SK-N-SH (cell line): Measurements from ENCODE around the gene ADAR. TPM values are rescaled to one million over a fixed set of nuclear protein-coding genes. Genes with fewer than 3 reads are reported as not detected.

Source experiments
- CTCF ChIA-PET: fragments of 300-600, 350-600 bp; formaldehyde crosslinking; extraction: SDS; loops from one replicate; lab custom pipeline; 2021; lab: Yijun Ruan, JAX
- POLR2A ChIA-PET: fragments of 350-600 bp; sonication (Branson Sonifier 250); formaldehyde crosslinking; extraction: SDS; loops from one replicate; lab custom pipeline; 2020; ENCODE audit warnings: antibody characterized with exemption, inconsistent platforms; lab: Yijun Ruan, JAX
- DNase-seq: peaks from one replicate; pipeline ENCODE4 v3.0.0; 2012
- H2AFZ ChIP-seq: fragments of 200-600 bp; sonication (generic); 2 replicates; pipeline ENCODE4 v1.8.1; 2016; ENCODE audit warnings: antibody characterized with exemption, mild to moderate bottlenecking, low read depth
- H3F3A ChIP-seq: fragments of 200-600 bp; sonication (generic); replicated peaks from 2 replicates; pipeline ENCODE3; 2016; ENCODE audit warnings: antibody characterized with exemption, mild to moderate bottlenecking; ENCODE audit not compliant: insufficient read depth
- H3K27ac ChIP-seq, 2 experiments: fragments of 200-500 bp in 1 of 2; fragments of 200-600 bp in 1 of 2; sonication (Bioruptor generic) in 1 of 2; sonication (generic), shearing (Covaris generic) in 1 of 2; 2 replicates each; pipeline versions ENCODE4 v1.5.1 to v1.6.1; 2014 to 2016; ENCODE audit warnings: low read depth in 2 of 2, inconsistent platforms in 1 of 2, low read length in 1 of 2, mild to moderate bottlenecking in 1 of 2, mixed read lengths in 1 of 2
- H3K27me3 ChIP-seq: fragments of 200-600 bp; sonication (generic), shearing (Covaris generic); 2 replicates; pipeline ENCODE4 v1.6.1; 2016; ENCODE audit warnings: mixed run types; ENCODE audit not compliant: insufficient read depth
- H3K36me3 ChIP-seq, 2 experiments: fragments of 200-500 bp in 1 of 2; fragments of 200-600 bp in 1 of 2; sonication (Bioruptor generic) in 1 of 2; sonication (generic) in 1 of 2; replicated peaks in 1 of 2; 2 replicates each; pipeline versions ENCODE3 to v1.5.1; 2014 to 2016; ENCODE audit warnings: low read length in 1 of 2, mild to moderate bottlenecking in 1 of 2; ENCODE audit not compliant: insufficient read depth in 2 of 2, control insufficient read depth in 1 of 2
- H3K4me1 ChIP-seq, 2 experiments: fragments of 200-500 bp in 1 of 2; fragments of 200-600 bp in 1 of 2; sonication (Bioruptor generic) in 1 of 2; sonication (generic), shearing (Covaris generic) in 1 of 2; 2 replicates each; pipeline versions ENCODE4 v1.5.1 to v1.6.1; 2014 to 2016; ENCODE audit warnings: low read depth in 1 of 2, low read length in 1 of 2, mixed run types in 1 of 2; ENCODE audit not compliant: insufficient read depth in 2 of 2, control insufficient read depth in 1 of 2
- H3K4me2 ChIP-seq: fragments of 200-600 bp; sonication (generic), shearing (Covaris generic); 2 replicates; pipeline ENCODE4 v1.6.1; 2017; ENCODE audit warnings: mixed run types
- H3K4me3 ChIP-seq, 2 experiments: fragments of 200-500 bp in 1 of 2; fragments of 200-600 bp in 1 of 2; sonication (Bioruptor generic) in 1 of 2; sonication (generic), shearing (Covaris generic) in 1 of 2; 2 replicates each; pipeline versions ENCODE4 v1.5.1 to v1.8.1; 2014 to 2016; ENCODE audit warnings: low read depth in 2 of 2, inconsistent platforms in 1 of 2, low read length in 1 of 2, mild to moderate bottlenecking in 1 of 2, mixed read lengths in 1 of 2, moderate library complexity in 1 of 2
- H3K79me2 ChIP-seq: fragments of 200-600 bp; sonication (generic); 2 replicates; pipeline ENCODE4 v1.8.1; 2017; ENCODE audit warnings: mild to moderate bottlenecking; ENCODE audit not compliant: insufficient read depth
- H3K9ac ChIP-seq: fragments of 200-600 bp; sonication (generic); 2 replicates; pipeline ENCODE4 v1.6.1; 2017; ENCODE audit warnings: mixed run types
- H3K9me2 ChIP-seq: fragments of 200-600 bp; sonication (generic); 2 replicates; pipeline ENCODE4 v1.6.1; 2017; ENCODE audit warnings: mixed run types
- H3K9me3 ChIP-seq: fragments of 200-600 bp; sonication (generic); 2 replicates; pipeline ENCODE4 v1.6.1; 2017; ENCODE audit warnings: mixed run types, mild to moderate bottlenecking, moderate library complexity
- H4K20me1 ChIP-seq: fragments of 200-600 bp; sonication (generic); 2 replicates; pipeline ENCODE4 v1.6.1; 2017; ENCODE audit warnings: mild to moderate bottlenecking, mixed run types; ENCODE audit not compliant: insufficient read depth
- CTCF ChIP-seq: fragments of 200-600 bp; sonication (generic); IDR thresholded peaks from 2 replicates; pipeline ENCODE4 v1.6.1; 2017; ENCODE audit warnings: antibody characterized with exemption, mild to moderate bottlenecking, moderate library complexity
- FOSL2 ChIP-seq: IDR thresholded peaks from 2 replicates; pipeline ENCODE4 v1.4.0; 2012; ENCODE audit warnings: low read depth, mild to moderate bottlenecking, moderate library complexity, borderline replicate concordance
- FOXJ3 ChIP-seq: sonication (generic); formaldehyde crosslinking; IDR thresholded peaks from 2 replicates; pipeline ENCODE4 v1.5.1; 2020; ENCODE audit warnings: mild to moderate bottlenecking, missing genetic modification reagents
- GATA2 ChIP-seq: sonication (generic); formaldehyde crosslinking; IDR thresholded peaks from 2 replicates; pipeline ENCODE4 v1.5.0; 2020; ENCODE audit warnings: mild to moderate bottlenecking, missing genetic modification reagents
- JUND ChIP-seq: IDR thresholded peaks from 2 replicates; pipeline ENCODE4 v1.4.0; 2012
- MAX ChIP-seq: IDR thresholded peaks from 2 replicates; pipeline ENCODE4 v1.4.0; 2012; ENCODE audit warnings: low read depth
- NFIC ChIP-seq: IDR thresholded peaks from 2 replicates; pipeline ENCODE4 v1.4.0; 2012; ENCODE audit warnings: borderline replicate concordance
- RXRA ChIP-seq: IDR thresholded peaks from 2 replicates; pipeline ENCODE4 v1.4.0; 2012; ENCODE audit warnings: low read depth, mild to moderate bottlenecking, borderline replicate concordance
- USF1 ChIP-seq: IDR thresholded peaks from 2 replicates; pipeline ENCODE4 v1.4.0; 2012; ENCODE audit warnings: low read depth, borderline replicate concordance
- WGBS: methylation state at CpG from one replicate; pipeline ENCODE4 v1.1.6; 2017; ENCODE audit warnings: low lambda C conversion rate; 5-methylcytosine and 5-hydroxymethylcytosine counted together
- polyA plus RNA-seq, 3 experiments: library from polyadenylated mRNA; depleted of rRNA; stranded (reverse); fragments of >200 nt; gene quantifications; 2 replicates each; pipeline ENCODE4 v1.2.3, GENCODE V29; 2012
- TF ChIP-seq, protein P1 (sequence below): fragments of 150-350 bp; IDR thresholded peaks from 2 replicates; pipeline ENCODE4 v1.6.1; 2016; ENCODE audit warnings: mild to moderate bottlenecking, low read depth, low read length
- TF ChIP-seq, protein P2 (sequence below): IDR thresholded peaks from 2 replicates; pipeline ENCODE4 v1.4.0; 2012; ENCODE audit warnings: low read depth, borderline replicate concordance
- TF ChIP-seq, protein P3 (sequence below): IDR thresholded peaks from 2 replicates; pipeline ENCODE4; 2012
- TF ChIP-seq, protein P4 (sequence below): IDR thresholded peaks from 2 replicates; pipeline ENCODE4 v1.6.1; 2012; ENCODE audit warnings: mild to moderate bottlenecking, low read depth, low read length, moderate library complexity

The ADAR gene
- polyA plus RNA-seq, 1 of the 3 experiments (the other 2 are of a cell fraction), result 61.1 TPM

- TF ChIP-seq FOSL2 (no peak), CTCF (no peak), RXRA (no peak), GATA2 (CRISPR knock-in tag) (no peak), JUND (no peak), USF1 (no peak), FOXJ3 (CRISPR knock-in tag) (no peak), NFIC (no peak), MAX (no peak)
- TF ChIP-seq, protein P1, sequence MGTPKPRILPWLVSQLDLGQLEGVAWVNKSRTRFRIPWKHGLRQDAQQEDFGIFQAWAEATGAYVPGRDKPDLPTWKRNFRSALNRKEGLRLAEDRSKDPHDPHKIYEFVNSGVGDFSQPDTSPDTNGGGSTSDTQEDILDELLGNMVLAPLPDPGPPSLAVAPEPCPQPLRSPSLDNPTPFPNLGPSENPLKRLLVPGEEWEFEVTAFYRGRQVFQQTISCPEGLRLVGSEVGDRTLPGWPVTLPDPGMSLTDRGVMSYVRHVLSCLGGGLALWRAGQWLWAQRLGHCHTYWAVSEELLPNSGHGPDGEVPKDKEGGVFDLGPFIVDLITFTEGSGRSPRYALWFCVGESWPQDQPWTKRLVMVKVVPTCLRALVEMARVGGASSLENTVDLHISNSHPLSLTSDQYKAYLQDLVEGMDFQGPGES, result no peak
- TF ChIP-seq, protein P2, sequence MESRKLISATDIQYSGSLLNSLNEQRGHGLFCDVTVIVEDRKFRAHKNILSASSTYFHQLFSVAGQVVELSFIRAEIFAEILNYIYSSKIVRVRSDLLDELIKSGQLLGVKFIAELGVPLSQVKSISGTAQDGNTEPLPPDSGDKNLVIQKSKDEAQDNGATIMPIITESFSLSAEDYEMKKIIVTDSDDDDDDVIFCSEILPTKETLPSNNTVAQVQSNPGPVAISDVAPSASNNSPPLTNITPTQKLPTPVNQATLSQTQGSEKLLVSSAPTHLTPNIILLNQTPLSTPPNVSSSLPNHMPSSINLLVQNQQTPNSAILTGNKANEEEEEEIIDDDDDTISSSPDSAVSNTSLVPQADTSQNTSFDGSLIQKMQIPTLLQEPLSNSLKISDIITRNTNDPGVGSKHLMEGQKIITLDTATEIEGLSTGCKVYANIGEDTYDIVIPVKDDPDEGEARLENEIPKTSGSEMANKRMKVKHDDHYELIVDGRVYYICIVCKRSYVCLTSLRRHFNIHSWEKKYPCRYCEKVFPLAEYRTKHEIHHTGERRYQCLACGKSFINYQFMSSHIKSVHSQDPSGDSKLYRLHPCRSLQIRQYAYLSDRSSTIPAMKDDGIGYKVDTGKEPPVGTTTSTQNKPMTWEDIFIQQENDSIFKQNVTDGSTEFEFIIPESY, result no peak
- TF ChIP-seq, protein P3, sequence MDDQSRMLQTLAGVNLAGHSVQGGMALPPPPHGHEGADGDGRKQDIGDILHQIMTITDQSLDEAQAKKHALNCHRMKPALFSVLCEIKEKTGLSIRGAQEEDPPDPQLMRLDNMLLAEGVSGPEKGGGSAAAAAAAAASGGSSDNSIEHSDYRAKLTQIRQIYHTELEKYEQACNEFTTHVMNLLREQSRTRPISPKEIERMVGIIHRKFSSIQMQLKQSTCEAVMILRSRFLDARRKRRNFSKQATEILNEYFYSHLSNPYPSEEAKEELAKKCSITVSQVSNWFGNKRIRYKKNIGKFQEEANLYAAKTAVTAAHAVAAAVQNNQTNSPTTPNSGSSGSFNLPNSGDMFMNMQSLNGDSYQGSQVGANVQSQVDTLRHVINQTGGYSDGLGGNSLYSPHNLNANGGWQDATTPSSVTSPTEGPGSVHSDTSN, result no peak
- TF ChIP-seq, protein P4, sequence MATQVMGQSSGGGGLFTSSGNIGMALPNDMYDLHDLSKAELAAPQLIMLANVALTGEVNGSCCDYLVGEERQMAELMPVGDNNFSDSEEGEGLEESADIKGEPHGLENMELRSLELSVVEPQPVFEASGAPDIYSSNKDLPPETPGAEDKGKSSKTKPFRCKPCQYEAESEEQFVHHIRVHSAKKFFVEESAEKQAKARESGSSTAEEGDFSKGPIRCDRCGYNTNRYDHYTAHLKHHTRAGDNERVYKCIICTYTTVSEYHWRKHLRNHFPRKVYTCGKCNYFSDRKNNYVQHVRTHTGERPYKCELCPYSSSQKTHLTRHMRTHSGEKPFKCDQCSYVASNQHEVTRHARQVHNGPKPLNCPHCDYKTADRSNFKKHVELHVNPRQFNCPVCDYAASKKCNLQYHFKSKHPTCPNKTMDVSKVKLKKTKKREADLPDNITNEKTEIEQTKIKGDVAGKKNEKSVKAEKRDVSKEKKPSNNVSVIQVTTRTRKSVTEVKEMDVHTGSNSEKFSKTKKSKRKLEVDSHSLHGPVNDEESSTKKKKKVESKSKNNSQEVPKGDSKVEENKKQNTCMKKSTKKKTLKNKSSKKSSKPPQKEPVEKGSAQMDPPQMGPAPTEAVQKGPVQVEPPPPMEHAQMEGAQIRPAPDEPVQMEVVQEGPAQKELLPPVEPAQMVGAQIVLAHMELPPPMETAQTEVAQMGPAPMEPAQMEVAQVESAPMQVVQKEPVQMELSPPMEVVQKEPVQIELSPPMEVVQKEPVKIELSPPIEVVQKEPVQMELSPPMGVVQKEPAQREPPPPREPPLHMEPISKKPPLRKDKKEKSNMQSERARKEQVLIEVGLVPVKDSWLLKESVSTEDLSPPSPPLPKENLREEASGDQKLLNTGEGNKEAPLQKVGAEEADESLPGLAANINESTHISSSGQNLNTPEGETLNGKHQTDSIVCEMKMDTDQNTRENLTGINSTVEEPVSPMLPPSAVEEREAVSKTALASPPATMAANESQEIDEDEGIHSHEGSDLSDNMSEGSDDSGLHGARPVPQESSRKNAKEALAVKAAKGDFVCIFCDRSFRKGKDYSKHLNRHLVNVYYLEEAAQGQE, result no peak
- peaks cover 20% of the 10 kb centered on the region; the same call in 1 of the 2 replicates for H3K27me3 ChIP-seq
- H3K4me2 ChIP-seq, result no peak overlapping the region
- no peaks in the 10 kb centered on the region for H4K20me1 ChIP-seq
- no peak overlapping the region for H3K4me3 ChIP-seq
- no peaks in the 10 kb centered on the region for H3K36me3 ChIP-seq
- WGBS, result 33% methylated on average over 7 of the region's 7 CpGs
- no peaks in the 10 kb centered on the region for H3K9me2 ChIP-seq
- no peak overlapping the region for H3K27ac ChIP-seq
- ChIA-PET POLR2A (no interaction called here), CTCF (interaction anchor here (1.8 to 6.1 kb wide), 2 partner anchors 10 to 56 kb away, joined by 9 to 36 read pairs; no protein-coding TSS in a partner anchor)
- no peaks in the 10 kb centered on the region for H3K79me2 ChIP-seq
- H3K9me3 ChIP-seq, result no peaks in the 10 kb centered on the region
- no peak overlapping the region for H2AFZ ChIP-seq
- no peaks in the 10 kb centered on the region for H3F3A ChIP-seq
- H3K9ac ChIP-seq, result no peak overlapping the region
- DNase-seq, result no peak
- no peaks in the 10 kb centered on the region for H3K4me1 ChIP-seq
These were observed 71.4 kb downstream of the ADAR start for GRCh38 chr1:154536570-154536969.
